ENCODE measurements around the gene SBNO2.
A peak's percentile ranks its signal among the peaks of the same experiment; 100 is the strongest.

SBNO2 gene

DNA sequence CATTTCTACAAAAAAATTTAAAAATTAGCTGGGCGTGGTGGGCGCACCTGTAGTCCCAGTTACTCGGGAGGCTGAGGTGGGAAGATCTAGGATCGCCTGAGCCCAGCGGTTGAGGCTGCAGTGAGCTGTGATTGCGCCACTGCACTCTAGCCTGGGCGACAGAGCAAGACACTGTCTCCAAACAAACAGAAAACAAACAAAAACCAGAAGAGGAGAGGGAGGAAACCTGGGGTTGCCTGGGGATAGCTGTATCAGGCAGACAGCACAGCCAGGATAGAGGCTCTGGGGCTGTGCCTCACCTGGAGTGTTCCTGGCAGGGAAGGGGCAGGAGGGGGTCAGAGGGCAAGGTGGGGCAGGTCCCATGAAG is 76.3 kb downstream of the SBNO2 start:
- H3K9me3 Mint-ChIP-seq, result no peaks in the 10 kb centered on the region
- peak overlapping the region; percentile 84 for H3K27ac Mint-ChIP-seq
- no peak overlapping the region for H3K4me3 Mint-ChIP-seq
- no peaks in the 10 kb centered on the region for H3K36me3 Mint-ChIP-seq (ENCODE audit: low read depth)
- H3K4me1 Mint-ChIP-seq (ENCODE audit: low read depth), result peaks cover 79% of the 10 kb centered on the region
- H3K27me3 Mint-ChIP-seq, result no peaks in the 10 kb centered on the region

DNA sequence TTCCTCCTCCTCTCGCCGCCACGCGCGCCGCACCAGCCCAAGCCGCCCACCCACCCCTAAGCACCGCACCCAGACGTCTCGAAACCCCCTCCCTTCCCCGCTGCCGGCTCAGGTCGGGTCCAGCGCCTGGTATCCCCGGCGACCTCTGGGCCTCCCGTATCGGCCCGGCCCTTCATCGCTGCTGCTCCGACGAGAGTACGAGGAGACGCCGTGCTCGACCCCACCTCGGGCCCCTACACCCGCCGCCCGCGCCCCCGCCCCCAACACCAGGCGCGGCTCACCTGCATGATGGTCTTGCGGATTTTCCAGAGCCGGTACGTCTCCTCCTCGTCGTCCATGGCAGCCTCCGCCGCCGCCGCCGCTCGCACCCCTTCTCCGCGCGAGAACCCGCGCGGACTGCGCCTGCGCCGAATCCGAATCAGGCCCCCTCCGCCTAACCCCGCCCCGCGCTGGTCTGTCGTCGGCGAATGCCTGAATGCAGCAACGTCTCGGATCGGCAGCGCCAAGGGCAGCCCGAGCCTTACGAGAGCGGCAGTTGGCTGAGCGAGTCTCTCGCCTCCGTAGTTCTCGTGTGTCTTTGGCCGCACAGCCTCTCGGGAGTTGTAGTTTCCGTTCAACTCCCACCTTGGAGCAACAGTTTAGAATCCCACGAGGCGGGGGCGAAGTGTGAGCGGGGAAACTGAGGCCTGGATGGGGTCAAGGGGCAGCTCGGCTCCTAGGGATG is 78.9 kb downstream of the SBNO2 start, which contains the start of gene POLR2E:
Gene POLR2E (minus strand): TSS at position 398 of the 724 bp plus-strand sequence. CDS start 60 bp downstream, at position 338.
- H3K9me3 Mint-ChIP-seq, result no peaks in the 10 kb centered on the region
- peak within 1 kb of the TSS; percentile 93 for H3K27ac Mint-ChIP-seq
- H3K4me3 Mint-ChIP-seq, result peak within 1 kb of the TSS; percentile 93
- H3K27me3 Mint-ChIP-seq, result no peaks in the 10 kb centered on the region
- peaks cover 69% of the 10 kb centered on the region for H3K4me1 Mint-ChIP-seq (ENCODE audit: low read depth)
- H3K36me3 Mint-ChIP-seq (ENCODE audit: low read depth), result no peaks in the 10 kb centered on the region

DNA sequence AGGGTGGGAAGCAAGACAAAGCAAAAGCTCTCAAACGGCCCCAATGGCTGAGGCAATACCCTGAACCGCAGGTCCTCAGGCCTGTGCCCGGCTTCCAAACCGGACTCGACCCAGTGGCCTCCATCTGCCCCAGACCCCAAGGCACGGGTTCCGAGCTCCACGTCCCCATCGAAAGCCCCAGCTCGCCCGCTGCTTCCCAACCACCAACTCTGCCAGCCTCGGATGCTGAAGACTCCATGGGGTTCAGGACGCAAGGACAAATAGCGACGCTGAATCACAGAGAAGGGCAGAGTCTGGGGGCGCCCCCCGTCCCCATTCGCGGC is 79.5 kb downstream of the SBNO2 start:
- Mint-ChIP-seq H3K9me3 (no peaks in the 10 kb centered on the region), H3K36me3 (ENCODE audit: low read depth) (no peaks in the 10 kb centered on the region), H3K27ac (peak overlapping the region; percentile 93), H3K27me3 (no peaks in the 10 kb centered on the region), H3K4me3 (peak overlapping the region; percentile 93), H3K4me1 (ENCODE audit: low read depth) (peaks cover 64% of the 10 kb centered on the region)

DNA sequence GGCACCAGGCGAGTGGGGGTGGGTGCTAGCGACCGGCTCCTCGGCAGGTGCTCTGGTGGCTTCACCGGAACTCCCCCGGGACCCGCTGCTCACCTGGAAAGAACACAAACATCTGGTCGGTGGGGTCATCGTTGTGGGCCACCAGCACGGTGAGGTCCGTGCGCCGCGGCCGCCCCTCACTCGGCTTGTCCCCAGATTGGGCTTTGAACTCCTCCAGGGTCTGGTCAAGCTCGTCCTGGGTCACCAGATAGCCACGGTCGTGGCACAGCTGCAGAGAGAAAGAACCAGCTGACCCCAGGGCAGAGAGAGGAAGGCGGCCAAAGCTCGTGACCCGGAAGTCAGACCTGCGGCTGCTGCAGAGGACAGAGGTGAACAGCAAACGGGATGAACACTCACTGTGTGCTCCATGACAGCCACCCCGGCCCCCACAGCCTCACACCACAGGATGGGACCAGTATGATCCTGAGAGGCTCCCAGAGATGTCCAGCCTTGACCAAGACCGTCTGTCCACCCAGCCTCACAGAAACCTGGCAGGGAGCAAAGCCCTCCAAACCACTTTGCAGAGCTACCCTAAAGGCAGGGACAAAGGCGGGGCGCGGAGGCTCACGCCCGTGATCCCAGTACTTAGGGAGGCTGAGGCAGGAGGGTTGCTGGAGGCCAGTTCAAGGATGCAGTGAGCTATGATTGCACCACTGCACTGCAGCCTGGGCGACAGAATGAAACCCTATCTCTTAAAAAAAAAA is 80.1 kb downstream of the SBNO2 start:
- H3K4me1 Mint-ChIP-seq (ENCODE audit: low read depth), result peaks cover 61% of the 10 kb centered on the region
- H3K36me3 Mint-ChIP-seq (ENCODE audit: low read depth), result no peaks in the 10 kb centered on the region
- peak overlapping the region; percentile 93 for H3K27ac Mint-ChIP-seq
- no peaks in the 10 kb centered on the region for H3K9me3 Mint-ChIP-seq
- peak overlapping the region; percentile 93 for H3K4me3 Mint-ChIP-seq
- no peaks in the 10 kb centered on the region for H3K27me3 Mint-ChIP-seq

DNA sequence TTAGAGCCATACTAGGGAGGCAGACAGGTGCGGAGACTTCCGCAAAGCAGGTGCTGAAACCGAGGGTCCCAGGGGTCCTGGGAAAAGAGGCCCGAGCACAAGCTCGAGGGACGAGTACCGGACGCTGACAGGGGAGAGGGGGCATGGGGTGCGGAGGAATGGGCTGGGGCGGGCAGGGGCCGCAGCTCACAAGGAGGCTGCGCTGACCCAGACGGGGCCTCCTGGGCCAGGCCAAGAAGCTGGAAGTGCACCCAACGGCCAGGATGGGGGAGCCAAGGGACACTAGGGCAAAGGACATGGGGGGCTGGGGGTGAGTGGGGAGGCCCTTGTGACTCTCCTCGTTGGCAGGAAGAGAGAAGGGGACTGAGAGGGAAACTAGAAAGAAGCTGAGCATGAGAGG is 80.7 kb downstream of the SBNO2 start:
- peak overlapping the region; percentile 93 for H3K4me3 Mint-ChIP-seq
- H3K27me3 Mint-ChIP-seq, result no peaks in the 10 kb centered on the region
- peak overlapping the region; percentile 76 for H3K27ac Mint-ChIP-seq
- H3K4me1 Mint-ChIP-seq (ENCODE audit: low read depth), result peaks cover 60% of the 10 kb centered on the region
- no peaks in the 10 kb centered on the region for H3K9me3 Mint-ChIP-seq
- H3K36me3 Mint-ChIP-seq (ENCODE audit: low read depth), result no peaks in the 10 kb centered on the region

DNA sequence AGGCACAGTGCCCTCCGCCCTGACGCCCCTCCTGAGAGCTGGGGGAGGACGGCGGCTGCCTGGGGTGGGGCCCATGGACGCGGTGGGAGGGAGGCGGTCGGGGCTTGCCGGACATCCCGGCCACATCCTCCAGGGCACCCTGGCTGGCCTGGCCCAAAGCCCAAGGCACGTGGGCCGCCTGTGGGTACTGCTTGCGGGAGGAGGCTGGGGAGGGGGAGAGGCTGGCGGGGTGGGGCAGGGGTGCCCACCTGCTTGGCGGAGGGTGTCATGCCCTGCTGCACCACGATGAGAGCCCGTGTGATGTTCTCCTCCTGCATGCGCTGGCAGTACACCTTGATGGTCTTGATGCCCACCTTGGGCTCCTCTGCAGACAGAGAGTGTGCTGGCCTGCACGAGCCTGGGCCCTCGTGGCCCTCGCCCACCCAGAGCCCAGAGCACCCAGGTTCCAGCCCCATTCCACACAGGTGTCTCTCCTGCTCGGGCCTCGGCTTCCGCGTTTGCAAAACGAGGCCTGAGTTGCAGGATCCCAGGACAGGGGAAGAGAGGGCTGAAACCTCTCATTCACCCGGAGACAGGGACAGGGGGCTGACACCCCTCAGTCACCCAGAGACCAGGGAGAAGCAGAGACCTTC is 82.4 kb downstream of the SBNO2 start:
- Mint-ChIP-seq H3K27ac (no peak overlapping the region), H3K36me3 (ENCODE audit: low read depth) (peaks cover 9% of the 10 kb centered on the region), H3K9me3 (no peaks in the 10 kb centered on the region), H3K27me3 (no peaks in the 10 kb centered on the region), H3K4me3 (no peak overlapping the region), H3K4me1 (ENCODE audit: low read depth) (peaks cover 73% of the 10 kb centered on the region)

DNA sequence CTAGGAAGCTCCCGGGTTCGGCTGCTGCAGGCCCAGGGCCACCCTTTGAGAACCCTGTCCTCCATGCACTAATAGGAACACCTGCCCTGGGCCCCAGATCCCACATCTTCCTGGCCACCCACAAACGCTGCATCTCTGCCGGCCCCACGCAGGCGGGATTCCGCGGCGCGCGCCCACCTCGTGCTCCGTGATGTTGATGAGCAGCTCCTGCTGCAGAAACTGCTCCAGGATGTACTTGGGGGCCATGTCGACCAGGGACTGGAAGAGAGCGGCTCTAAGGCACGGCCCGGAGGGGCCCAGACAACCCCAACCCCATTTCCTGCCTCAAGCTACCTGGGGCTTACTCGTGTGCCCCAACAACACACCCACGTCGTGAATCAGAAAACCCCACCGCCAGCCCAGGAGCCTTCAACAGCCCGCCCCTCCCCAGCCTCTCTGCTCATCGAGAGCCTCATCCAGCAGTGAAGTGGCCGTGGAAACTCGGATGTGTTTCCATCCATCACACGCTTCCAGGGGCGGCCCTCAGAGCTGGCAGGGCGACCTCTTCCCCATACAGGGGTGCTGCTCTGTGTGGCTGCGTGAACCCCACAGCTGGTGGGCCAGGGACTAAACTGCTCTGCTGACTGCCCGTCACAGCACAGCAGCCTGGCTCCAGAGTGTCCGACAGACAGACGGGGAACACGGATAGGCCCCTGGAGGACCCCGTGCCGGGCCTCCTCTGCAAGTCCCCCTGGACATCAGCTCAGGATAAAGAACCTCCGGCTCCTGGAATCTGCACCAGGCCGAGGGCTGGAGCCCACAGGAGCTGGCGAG is 83.1 kb downstream of the SBNO2 start:
- no peaks in the 10 kb centered on the region for H3K9me3 Mint-ChIP-seq
- peaks cover 9% of the 10 kb centered on the region for H3K36me3 Mint-ChIP-seq (ENCODE audit: low read depth)
- H3K4me1 Mint-ChIP-seq (ENCODE audit: low read depth), result peaks cover 72% of the 10 kb centered on the region
- H3K4me3 Mint-ChIP-seq, result peak overlapping the region; percentile 41
- peak overlapping the region; percentile 21 for H3K27ac Mint-ChIP-seq
- H3K27me3 Mint-ChIP-seq, result no peaks in the 10 kb centered on the region

DNA sequence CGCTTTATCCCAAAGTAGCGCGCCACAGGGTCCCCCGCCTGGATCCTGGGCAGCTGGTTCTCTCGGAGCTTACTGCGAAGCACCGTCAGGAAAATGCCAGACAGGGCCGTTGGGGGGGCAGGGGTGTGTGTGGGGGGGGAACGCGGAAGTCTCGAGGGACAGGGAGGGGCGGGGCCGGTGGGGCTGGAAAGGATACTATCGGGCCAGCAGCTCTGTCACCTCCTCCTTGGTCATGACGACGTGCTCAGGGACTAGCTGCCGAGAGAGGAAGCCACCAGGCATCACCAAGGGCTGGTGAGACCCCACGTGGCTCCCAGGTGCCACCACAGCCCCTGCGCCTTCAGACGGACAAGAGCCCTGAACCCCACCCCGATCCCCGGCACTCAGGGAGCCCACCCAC is 84.2 kb downstream of the SBNO2 start:
- Mint-ChIP-seq H3K27me3 (no peaks in the 10 kb centered on the region), H3K4me1 (ENCODE audit: low read depth) (peaks cover 68% of the 10 kb centered on the region), H3K36me3 (ENCODE audit: low read depth) (peaks cover 17% of the 10 kb centered on the region), H3K4me3 (no peak overlapping the region), H3K9me3 (no peaks in the 10 kb centered on the region), H3K27ac (no peak overlapping the region)

DNA sequence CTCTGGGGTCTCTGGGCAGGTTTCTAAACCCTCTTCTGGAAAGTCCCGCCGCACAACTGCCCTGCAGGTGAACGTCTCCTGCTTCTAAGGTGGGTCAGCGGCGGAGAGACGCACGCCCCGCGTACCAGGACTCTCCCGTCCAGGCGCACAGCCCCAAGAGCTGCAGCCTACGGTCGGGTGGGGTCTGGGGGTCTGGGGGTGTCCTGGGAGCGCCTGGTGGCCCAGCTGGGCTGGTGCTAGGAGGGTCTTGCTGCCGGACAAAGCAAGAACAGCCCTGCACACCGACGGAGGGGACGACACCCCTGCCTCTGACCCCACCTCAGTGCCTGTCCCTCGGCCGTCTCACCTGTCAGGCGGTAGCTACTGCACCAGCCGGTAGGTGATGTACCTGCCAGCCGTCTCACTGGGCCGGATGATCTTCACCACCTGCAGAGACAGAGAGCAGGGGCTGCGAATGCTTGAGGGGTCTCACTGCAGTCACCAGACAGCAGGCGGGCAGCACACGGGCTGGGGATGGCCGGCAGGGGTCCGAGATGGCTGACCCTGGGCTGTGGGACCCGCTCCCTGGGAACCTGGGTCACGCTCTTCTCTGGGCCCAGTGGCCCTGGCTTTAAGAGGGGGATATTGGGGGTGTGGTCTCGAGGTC is 84.8 kb downstream of the SBNO2 start:
- Mint-ChIP-seq H3K4me1 (ENCODE audit: low read depth) (peaks cover 69% of the 10 kb centered on the region), H3K9me3 (no peaks in the 10 kb centered on the region), H3K4me3 (no peak overlapping the region), H3K27me3 (no peaks in the 10 kb centered on the region), H3K36me3 (ENCODE audit: low read depth) (peaks cover 22% of the 10 kb centered on the region), H3K27ac (no peak overlapping the region)

DNA sequence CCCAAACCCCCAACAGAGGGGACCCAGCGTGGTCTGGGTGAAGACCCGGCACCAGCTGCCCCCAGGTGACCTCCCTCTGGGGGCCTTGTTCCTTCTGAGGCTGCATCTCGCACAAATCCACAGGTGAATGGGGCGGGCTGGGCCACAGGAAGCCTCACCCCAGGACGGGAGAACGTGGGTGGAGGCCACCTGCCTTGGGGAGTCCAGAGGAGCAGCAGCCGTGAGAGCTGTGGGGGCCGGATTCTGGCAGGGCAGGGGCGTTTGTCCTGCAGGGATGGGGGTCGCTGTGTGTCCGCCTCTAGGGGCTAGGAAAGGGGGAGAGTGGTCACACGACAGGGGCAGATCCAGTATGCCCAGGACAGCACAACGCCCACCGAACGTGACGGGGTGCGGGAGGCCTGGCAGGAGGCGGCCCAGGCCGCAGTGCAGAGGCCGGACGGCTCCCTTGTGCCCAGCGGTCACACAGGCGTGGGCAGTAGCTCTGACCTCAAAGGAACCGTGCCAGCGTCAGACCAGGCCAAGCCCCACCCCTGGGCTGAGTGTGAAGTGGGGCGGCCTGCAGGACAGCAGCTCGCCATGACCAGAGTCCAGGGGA is 85.6 kb downstream of the SBNO2 start:
- Mint-ChIP-seq H3K4me3 (no peak overlapping the region), H3K9me3 (no peaks in the 10 kb centered on the region), H3K27ac (peak overlapping the region; percentile 88), H3K27me3 (no peaks in the 10 kb centered on the region), H3K4me1 (ENCODE audit: low read depth) (peaks cover 68% of the 10 kb centered on the region), H3K36me3 (ENCODE audit: low read depth) (peaks cover 28% of the 10 kb centered on the region)

DNA sequence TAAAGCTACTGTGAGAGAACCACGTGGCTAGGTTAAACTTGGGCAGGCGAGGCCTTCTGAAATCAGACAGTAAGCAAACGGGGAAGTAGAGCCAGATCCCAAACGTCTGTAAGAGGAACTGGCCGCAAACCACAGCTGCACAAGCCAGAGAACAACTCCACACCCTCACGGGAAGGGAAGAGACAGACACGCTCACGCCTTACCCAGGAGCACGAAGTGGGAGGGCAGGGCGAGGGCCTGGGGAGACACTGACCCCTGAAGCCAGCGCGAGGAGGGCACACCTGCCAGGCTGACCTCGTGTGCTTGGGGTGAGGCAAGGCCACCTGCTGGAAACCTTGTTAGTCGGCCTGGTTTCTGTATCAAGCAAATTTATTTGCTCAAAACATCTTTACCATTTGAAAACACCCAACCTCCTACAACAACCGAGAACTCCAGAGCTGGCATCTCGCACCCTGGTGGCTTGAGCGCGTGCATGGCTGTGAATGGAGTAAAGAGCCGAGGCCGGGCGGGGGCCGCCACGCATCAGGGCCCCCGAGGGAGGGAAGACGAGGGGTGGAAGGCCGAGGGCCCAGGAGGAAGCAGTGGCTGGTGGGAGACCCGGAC is 86.2 kb downstream of the SBNO2 start:
- Mint-ChIP-seq H3K27ac (peak overlapping the region; percentile 88), H3K4me3 (peak overlapping the region; percentile 28), H3K9me3 (no peaks in the 10 kb centered on the region), H3K27me3 (no peaks in the 10 kb centered on the region), H3K4me1 (ENCODE audit: low read depth) (peaks cover 63% of the 10 kb centered on the region), H3K36me3 (ENCODE audit: low read depth) (peaks cover 30% of the 10 kb centered on the region)

DNA sequence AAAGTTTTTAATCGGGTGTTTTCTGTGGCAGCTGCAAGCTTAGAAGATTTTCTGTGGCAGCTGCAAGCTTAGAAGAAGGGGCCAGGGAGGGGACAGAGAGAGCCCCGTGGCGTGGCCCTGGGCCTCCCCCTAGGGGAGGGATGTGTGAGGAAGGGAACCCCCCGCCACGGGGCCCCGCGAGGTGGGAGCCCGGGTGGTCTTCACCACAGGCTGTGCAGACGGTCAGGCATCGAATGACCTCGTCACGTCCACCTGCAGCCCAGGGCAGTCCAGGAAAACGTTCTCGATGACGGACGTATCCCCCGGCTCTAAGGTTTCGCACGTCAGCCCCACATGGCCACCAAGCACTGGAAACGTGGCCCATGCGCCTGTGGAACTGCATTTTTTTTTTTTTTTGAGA is 87.5 kb downstream of the SBNO2 start:
- H3K9me3 Mint-ChIP-seq, result no peaks in the 10 kb centered on the region
- no peaks in the 10 kb centered on the region for H3K27me3 Mint-ChIP-seq
- no peak overlapping the region for H3K4me3 Mint-ChIP-seq
- peak overlapping the region; percentile 16 for H3K27ac Mint-ChIP-seq
- peaks cover 32% of the 10 kb centered on the region for H3K36me3 Mint-ChIP-seq (ENCODE audit: low read depth)
- peaks cover 57% of the 10 kb centered on the region for H3K4me1 Mint-ChIP-seq (ENCODE audit: low read depth)

DNA sequence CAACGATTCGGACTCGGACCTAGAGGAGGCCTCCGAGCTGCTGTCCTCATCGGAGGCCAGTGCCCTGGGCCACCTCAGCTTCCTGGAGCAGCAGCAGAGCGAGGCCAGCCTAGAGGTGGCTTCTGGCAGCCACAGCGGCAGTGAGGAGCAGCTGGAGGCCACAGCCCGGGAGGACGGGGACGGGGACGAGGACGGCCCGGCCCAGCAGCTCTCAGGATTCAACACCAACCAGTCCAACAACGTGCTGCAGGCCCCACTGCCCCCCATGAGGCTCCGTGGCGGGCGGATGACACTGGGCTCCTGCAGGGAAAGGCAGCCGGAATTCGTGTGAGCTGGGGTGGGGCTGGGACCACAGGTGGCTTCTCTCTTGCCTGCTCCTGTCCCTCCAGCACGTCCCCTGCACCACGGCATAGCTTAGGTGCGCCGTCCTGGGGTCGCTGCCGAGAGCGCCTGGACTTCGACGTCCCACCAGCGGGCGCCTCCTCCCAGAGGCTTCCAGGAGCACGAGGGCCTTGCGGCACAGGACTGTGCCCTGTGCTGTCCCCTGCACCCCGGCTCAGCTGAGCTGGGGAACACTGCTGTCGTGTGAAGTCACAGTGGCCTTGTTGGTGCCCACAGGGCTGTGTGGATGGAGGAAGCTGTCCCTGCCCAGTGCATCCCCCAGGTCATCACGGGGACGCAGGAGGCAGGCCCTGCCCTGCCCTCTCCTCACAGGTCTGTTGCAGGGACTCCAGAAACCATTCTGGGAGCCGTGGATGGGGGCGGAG is 88.2 kb downstream of the SBNO2 start:
- Mint-ChIP-seq H3K27ac (peak overlapping the region; percentile 69), H3K9me3 (no peaks in the 10 kb centered on the region), H3K36me3 (ENCODE audit: low read depth) (peaks cover 40% of the 10 kb centered on the region), H3K27me3 (no peaks in the 10 kb centered on the region), H3K4me1 (ENCODE audit: low read depth) (peaks cover 55% of the 10 kb centered on the region), H3K4me3 (no peak overlapping the region)

Data from stimulated activated naive CD8-positive, alpha-beta T cell treated with anti-CD3 and anti-CD28 coated beads, Interleukin-15, Interleukin-2, amounts not matched to agents 100 ng/mL and 50 ng/mL, for 24 hours (primary cell).